Lung (tissue), 12 donors: ENCODE data around the gene IL1F10. TPM values are rescaled to one million over a fixed set of nuclear protein-coding genes. Genes with fewer than 3 reads are reported as not detected.

Source experiments
- ATAC-seq: fragments of 200-7000 bp; cut with Tn5 transposase; one replicate; pipeline ENCODE4 v1.9.1; 2020; ENCODE audit warnings: moderate number of reproducible peaks; ENCODE audit not compliant: insufficient read depth, low FRiP score
- DNase-seq, 3 donors: peaks; one replicate each; pipeline ENCODE4 v3.0.0-alpha.2; 2013 to 2017
- H3K27ac ChIP-seq, 2 donors: one replicate each; pipeline ENCODE4 v1.5.1; 2013; ENCODE audit warnings: mild to moderate bottlenecking in 2 of 2, moderate library complexity in 2 of 2, control low read depth in 1 of 2, inconsistent platforms in 1 of 2, low read depth in 1 of 2, low read length in 1 of 2
- H3K27me3 ChIP-seq, 3 donors: one replicate each; pipeline ENCODE4 v1.5.1; 2013; ENCODE audit warnings: low read length in 2 of 3; ENCODE audit not compliant: control insufficient read depth in 3 of 3, insufficient read depth in 3 of 3
- H3K36me3 ChIP-seq, 4 donors: one replicate each; pipeline ENCODE4 v1.5.1; 2013; ENCODE audit warnings: low read length in 4 of 4, mild to moderate bottlenecking in 1 of 4, moderate library complexity in 1 of 4; ENCODE audit not compliant: control insufficient read depth in 4 of 4, insufficient read depth in 4 of 4
- H3K4me1 ChIP-seq, 5 donors: one replicate each; pipeline ENCODE4 v1.5.1; 2013; ENCODE audit warnings: low read length in 5 of 5, mild to moderate bottlenecking in 2 of 5, moderate library complexity in 1 of 5; ENCODE audit not compliant: control insufficient read depth in 5 of 5, insufficient read depth in 5 of 5
- H3K4me3 ChIP-seq: one replicate; pipeline ENCODE4 v1.5.1; 2013; ENCODE audit warnings: mild to moderate bottlenecking, control low read depth, moderate library complexity
- H3K9ac ChIP-seq, 2 donors: one replicate each; pipeline ENCODE4 v1.5.1; 2013; ENCODE audit warnings: low read length in 2 of 2, control low read depth in 1 of 2; ENCODE audit not compliant: insufficient read depth in 1 of 2
- H3K9me3 ChIP-seq, 4 donors: one replicate each; pipeline ENCODE4 v1.5.1; 2013; ENCODE audit warnings: low read length in 3 of 4, mild to moderate bottlenecking in 1 of 4, moderate library complexity in 1 of 4; ENCODE audit not compliant: control insufficient read depth in 4 of 4, insufficient read depth in 3 of 4
- WGBS, 2 donors: extraction: QIAGEN DNeasy Blood & Tissue Kit; methylation state at CpG; one replicate each; pipeline ENCODE4 v1.1.7; 2013; 5-methylcytosine and 5-hydroxymethylcytosine counted together
- polyA plus RNA-seq, 2 donors: library from polyadenylated mRNA; stranded (reverse); fragments of 200-250 nt; gene quantifications; one replicate each; pipeline ENCODE4 v1.2.1, GENCODE V29; 2013
- total RNA-seq, 2 donors: library from RNA; depleted of rRNA in 1 of 2; stranded (reverse); fragments of >200 nt in 1 of 2; gene quantifications; one replicate each; pipeline ENCODE4 v1.2.1, GENCODE V29; 2014 to 2021
- TF ChIP-seq, protein P1 (sequence below): IDR thresholded peaks from 2 replicates; pipeline ENCODE4 v1.5.1; 2012; ENCODE audit warnings: mild to moderate bottlenecking; ENCODE audit errors: control extremely low read depth, extremely low read depth
- donor health status: control.
- donor health status: control.
- donor health status: Bipolar disorder and iron deficiency.
- donor health status: healthy.
- donor health status: DM: yes; HTN: yes; CAD: no.

Gene IL1F10
- total and polyA plus RNA-seq, 4 donors, result not detected

DNA sequence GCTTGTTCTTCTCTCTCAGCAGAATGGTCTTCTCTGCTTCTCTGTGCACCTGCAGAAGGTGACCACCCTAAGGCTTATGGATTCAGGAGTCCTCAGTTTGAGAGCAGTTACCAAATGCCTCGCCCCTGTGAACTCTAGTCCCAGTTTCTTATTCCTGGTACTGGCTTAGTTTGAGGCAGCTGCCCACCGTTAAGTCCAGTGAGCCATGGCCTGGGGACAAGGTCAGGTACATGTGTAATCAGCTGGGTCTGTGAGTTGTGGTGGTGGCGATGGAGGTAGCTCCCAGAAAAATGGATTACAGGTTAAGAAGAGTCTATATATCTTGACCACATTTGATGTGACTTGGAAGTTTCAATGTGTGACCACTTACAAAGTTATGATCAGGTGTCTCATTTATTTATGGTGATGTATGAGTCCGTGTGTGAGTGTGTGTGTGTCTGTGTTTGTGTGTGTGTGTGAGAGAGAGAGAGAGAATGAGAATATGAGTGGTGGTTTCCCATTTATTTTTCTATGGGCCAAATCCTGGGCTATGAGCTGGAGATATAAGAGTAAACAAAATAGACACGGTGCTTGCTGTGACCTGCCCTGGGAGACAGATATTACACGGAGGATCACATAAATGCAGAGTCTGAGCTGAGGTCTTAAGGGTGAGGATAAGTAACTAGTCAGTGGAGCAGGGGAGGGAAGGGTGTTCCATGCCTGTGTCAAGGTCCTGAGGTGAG, 46.6 kb downstream of the IL1F10 start:
- Histone ChIP-seq H3K27ac (no peak overlapping the region), H3K36me3 (no peaks in the 10 kb centered on the region), H3K27me3 (no peaks in the 10 kb centered on the region), H3K4me3 (no peak overlapping the region), H3K9ac (no peak overlapping the region), H3K9me3 (no peaks in the 10 kb centered on the region), H3K4me1 (peaks cover 0 to 2% (median 0%) of the 10 kb centered on the region in 5 donors)
- TF ChIP-seq, protein P1, sequence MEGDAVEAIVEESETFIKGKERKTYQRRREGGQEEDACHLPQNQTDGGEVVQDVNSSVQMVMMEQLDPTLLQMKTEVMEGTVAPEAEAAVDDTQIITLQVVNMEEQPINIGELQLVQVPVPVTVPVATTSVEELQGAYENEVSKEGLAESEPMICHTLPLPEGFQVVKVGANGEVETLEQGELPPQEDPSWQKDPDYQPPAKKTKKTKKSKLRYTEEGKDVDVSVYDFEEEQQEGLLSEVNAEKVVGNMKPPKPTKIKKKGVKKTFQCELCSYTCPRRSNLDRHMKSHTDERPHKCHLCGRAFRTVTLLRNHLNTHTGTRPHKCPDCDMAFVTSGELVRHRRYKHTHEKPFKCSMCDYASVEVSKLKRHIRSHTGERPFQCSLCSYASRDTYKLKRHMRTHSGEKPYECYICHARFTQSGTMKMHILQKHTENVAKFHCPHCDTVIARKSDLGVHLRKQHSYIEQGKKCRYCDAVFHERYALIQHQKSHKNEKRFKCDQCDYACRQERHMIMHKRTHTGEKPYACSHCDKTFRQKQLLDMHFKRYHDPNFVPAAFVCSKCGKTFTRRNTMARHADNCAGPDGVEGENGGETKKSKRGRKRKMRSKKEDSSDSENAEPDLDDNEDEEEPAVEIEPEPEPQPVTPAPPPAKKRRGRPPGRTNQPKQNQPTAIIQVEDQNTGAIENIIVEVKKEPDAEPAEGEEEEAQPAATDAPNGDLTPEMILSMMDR, result no peak
- DNase-seq, result no peak
- no peak for ATAC-seq
- WGBS, 2 donors, result 80 to 88% methylated on average over 6 of the region's 6 CpGs

DNA sequence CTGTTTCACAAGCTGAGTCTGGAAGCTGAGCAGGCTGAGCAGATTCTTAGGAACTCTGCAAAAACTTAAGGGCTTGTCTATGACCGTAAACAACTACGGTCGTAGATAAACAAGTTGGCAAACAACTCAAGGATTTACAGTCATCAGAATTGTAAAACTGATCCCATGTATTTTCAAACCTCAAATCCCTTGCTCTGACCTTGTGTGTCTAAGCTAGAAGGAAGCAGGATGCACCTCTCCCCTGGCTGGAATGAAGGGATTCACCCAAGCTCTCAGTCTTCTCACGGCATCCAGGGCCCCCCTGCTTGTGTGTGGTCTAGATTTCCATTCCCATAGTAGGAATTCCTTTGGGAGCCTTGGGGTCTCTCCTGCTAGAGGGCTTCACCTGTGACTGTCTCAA, 47.2 kb downstream of the IL1F10 start:
- Histone ChIP-seq H3K27ac (no peak overlapping the region), H3K9ac (no peak overlapping the region), H3K9me3 (no peaks in the 10 kb centered on the region), H3K4me3 (no peak overlapping the region), H3K36me3 (no peaks in the 10 kb centered on the region), H3K4me1 (peaks cover 0 to 2% (median 0%) of the 10 kb centered on the region in 5 donors), H3K27me3 (no peaks in the 10 kb centered on the region)
- ATAC-seq, result no peak
- no peak for DNase-seq
- 82 to 85% methylated on average over 4 of the region's 4 CpGs for WGBS, 2 donors
- TF ChIP-seq, protein P1, result no peak

DNA sequence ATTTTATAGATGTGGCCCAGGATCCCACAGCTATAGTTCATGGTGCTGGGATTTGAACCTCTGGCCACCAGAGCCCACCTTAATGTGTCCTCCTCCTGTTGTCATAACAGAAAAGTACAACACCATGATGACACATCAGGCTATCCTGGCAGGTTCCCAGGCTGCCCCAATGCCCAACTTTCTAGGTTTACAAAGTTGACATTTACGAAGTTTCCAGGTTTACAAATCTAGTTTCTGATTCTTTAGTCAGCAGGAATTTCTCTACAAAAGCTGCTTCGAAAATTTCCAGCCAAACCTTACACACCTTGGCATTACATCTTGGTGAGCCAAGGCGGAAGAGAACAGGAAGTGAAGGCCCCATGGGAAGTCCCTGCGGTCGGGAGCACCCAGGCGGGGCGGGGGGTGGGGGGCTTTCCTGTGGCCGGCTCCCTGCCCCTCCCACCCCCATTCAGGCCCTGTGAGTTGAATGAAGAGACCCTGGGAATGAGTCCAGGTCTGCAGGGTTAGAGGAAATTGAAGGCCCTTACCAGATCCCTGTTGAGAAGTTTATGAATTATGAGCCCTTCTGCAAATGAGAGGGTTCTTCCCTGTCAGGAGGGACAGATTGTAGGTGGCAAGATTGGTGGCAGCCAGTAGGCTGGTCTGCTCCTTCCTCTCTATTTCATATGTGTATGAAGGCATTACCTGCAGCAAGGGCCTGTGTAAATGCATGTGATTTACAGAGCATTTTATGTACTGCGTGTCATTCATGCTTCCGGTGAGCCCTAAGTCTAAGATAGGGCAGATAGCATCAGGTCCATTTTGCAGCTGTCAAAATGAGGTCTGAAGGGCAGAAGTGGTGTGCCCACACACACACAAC, 48.6 kb downstream of the IL1F10 start:
- DNase-seq (no peak), ATAC-seq (no peak)
- TF ChIP-seq, protein P1, result no peak
- no peaks in the 10 kb centered on the region for H3K9me3 ChIP-seq
- no peak overlapping the region for H3K9ac ChIP-seq
- no peak overlapping the region for H3K27ac ChIP-seq
- no peak overlapping the region for H3K4me3 ChIP-seq
- no peaks in the 10 kb centered on the region for H3K27me3 ChIP-seq
- peaks cover 0 to 2% (median 0%) of the 10 kb centered on the region in 5 donors for H3K4me1 ChIP-seq
- no peaks in the 10 kb centered on the region for H3K36me3 ChIP-seq
- 28 to 53% methylated on average over 10 of the region's 10 CpGs for WGBS, 2 donors
